ENCODE measurements around the gene SNAPC4. TPM values are rescaled to one million over a fixed set of nuclear protein-coding genes. Genes with fewer than 3 reads are reported as not detected.

Gene SNAPC4
- total RNA-seq, 6 experiments from 2014 or later, result 3.8 to 6.5 (median 5.4) TPM

GRCh38 chr9:136387217-136387616, 12.8 kb downstream of the SNAPC4 start:
- DNase-seq (peak in 2 of 3 donors; percentile 71 to 81), ATAC-seq (peak; percentile 22 to 94 (median 70))
- intact Hi-C loops (cut with DNase I), result no loop called here
- H3K36me3 ChIP-seq, result peaks cover 0 to 64% (median 20%) of the 10 kb centered on the region in 4 donors
- no peaks in the 10 kb centered on the region for H3K4me1 ChIP-seq
- no peak overlapping the region for H3K27ac ChIP-seq
- TF ChIP-seq, protein P1, sequence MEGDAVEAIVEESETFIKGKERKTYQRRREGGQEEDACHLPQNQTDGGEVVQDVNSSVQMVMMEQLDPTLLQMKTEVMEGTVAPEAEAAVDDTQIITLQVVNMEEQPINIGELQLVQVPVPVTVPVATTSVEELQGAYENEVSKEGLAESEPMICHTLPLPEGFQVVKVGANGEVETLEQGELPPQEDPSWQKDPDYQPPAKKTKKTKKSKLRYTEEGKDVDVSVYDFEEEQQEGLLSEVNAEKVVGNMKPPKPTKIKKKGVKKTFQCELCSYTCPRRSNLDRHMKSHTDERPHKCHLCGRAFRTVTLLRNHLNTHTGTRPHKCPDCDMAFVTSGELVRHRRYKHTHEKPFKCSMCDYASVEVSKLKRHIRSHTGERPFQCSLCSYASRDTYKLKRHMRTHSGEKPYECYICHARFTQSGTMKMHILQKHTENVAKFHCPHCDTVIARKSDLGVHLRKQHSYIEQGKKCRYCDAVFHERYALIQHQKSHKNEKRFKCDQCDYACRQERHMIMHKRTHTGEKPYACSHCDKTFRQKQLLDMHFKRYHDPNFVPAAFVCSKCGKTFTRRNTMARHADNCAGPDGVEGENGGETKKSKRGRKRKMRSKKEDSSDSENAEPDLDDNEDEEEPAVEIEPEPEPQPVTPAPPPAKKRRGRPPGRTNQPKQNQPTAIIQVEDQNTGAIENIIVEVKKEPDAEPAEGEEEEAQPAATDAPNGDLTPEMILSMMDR (IDR thresholded peaks at IDR 0.05), result no peak
- TF ChIP-seq POLR2A (IDR thresholded peaks at IDR 0.05), result no peak
- no peaks in the 10 kb centered on the region for H3K9me3 ChIP-seq
- WGBS (ENCODE audit: insufficient coverage, low coverage, low lambda C conversion rate, missing lambda C conversion rate), result 20% methylated on average over 1 of the region's 19 CpGs
- no peak overlapping the region for H3K4me3 ChIP-seq
- no peaks in the 10 kb centered on the region for H3K27me3 ChIP-seq

- no peak for DNase-seq
- no peaks in the 10 kb centered on the region for H3K9me3 ChIP-seq
- no peak for TF ChIP-seq POLR2A (IDR thresholded peaks at IDR 0.05)
- TF ChIP-seq, protein P1 (IDR thresholded peaks at IDR 0.05), result no peak
- 80% methylated on average over 12 of the region's 13 CpGs for WGBS (ENCODE audit: insufficient coverage, low coverage, low lambda C conversion rate, missing lambda C conversion rate)
- H3K4me1 ChIP-seq, result no peaks in the 10 kb centered on the region
- ATAC-seq, result no peak
- H3K27me3 ChIP-seq, result no peaks in the 10 kb centered on the region
- H3K36me3 ChIP-seq, result peaks cover 0 to 59% (median 22%) of the 10 kb centered on the region in 4 donors
- H3K4me3 ChIP-seq, result no peak overlapping the region
- H3K27ac ChIP-seq, result no peak overlapping the region
- intact Hi-C loops (cut with DNase I), result no loop called here
Observed at GRCh38 chr9:136386018-136386417, 14.0 kb downstream of the SNAPC4 start.

- no peak overlapping the region for H3K27ac ChIP-seq
- intact Hi-C loops (cut with DNase I), result no loop called here
- H3K27me3 ChIP-seq, result no peaks in the 10 kb centered on the region
- TF ChIP-seq, protein P1 (IDR thresholded peaks at IDR 0.05), result no peak
- no peak for TF ChIP-seq POLR2A (IDR thresholded peaks at IDR 0.05)
- no peaks in the 10 kb centered on the region for H3K4me1 ChIP-seq
- DNase-seq, result no peak
- ATAC-seq, result no peak
- H3K4me3 ChIP-seq, result no peak overlapping the region
- no peaks in the 10 kb centered on the region for H3K9me3 ChIP-seq
- peaks cover 0 to 59% (median 22%) of the 10 kb centered on the region in 4 donors for H3K36me3 ChIP-seq
- WGBS (ENCODE audit: insufficient coverage, low coverage, low lambda C conversion rate, missing lambda C conversion rate), result 80% methylated on average over 11 of the region's 11 CpGs
Observed at GRCh38 chr9:136385015-136385414, 15.0 kb downstream of the SNAPC4 start.

GRCh38 chr9:136383436-136383835, 16.5 kb downstream of the SNAPC4 start:
- no peaks in the 10 kb centered on the region for H3K9me3 ChIP-seq
- DNase-seq, result no peak
- H3K4me1 ChIP-seq, result peaks cover 0 to 6% (median 0%) of the 10 kb centered on the region in 4 donors
- intact Hi-C loops (cut with DNase I), result no loop called here
- no CpG with 5 or more reads among the region's 20 CpGs for WGBS (ENCODE audit: insufficient coverage, low coverage, low lambda C conversion rate, missing lambda C conversion rate)
- peaks cover 0 to 52% (median 20%) of the 10 kb centered on the region in 4 donors for H3K36me3 ChIP-seq
- no peak for ATAC-seq
- no peak overlapping the region for H3K27ac ChIP-seq
- no peaks in the 10 kb centered on the region for H3K27me3 ChIP-seq
- no peak for TF ChIP-seq POLR2A (IDR thresholded peaks at IDR 0.05)
- TF ChIP-seq, protein P1 (IDR thresholded peaks at IDR 0.05), result no peak
- H3K4me3 ChIP-seq, result no peak overlapping the region
